OCI-LY3 (cell line): ENCODE data around the gene OTOG.

Experiments
- H2AFZ ChIP-seq: fragments of 200-600, 300-600 bp; shearing (Covaris generic); 2 replicates; pipeline ENCODE4 v1.6.0; 2014; ENCODE audit warnings: antibody characterized with exemption, low read depth, low read length
- H3K27ac ChIP-seq: fragments of 200-600, 300-600 bp; sonication (generic); 2 replicates; pipeline ENCODE4 v1.5.1; 2014; ENCODE audit warnings: mild to moderate bottlenecking, low read length, moderate library complexity, mixed read lengths
- H3K27me3 ChIP-seq: fragments of 200-600, 300-600 bp; sonication (generic); 2 replicates; pipeline ENCODE4 v1.6.1; 2014; ENCODE audit warnings: low read depth, low read length, mixed read lengths
- H3K36me3 ChIP-seq: fragments of 200-600, 300-600 bp; sonication (generic); replicated peaks from 2 replicates; pipeline ENCODE3; 2014; ENCODE audit warnings: low read depth, low read length, mixed read lengths
- H3K4me1 ChIP-seq: fragments of 300-600, 200-600 bp; sonication (generic); 2 replicates; pipeline ENCODE4 v1.6.1; 2014; ENCODE audit warnings: low read length, mixed read lengths
- H3K4me2 ChIP-seq: fragments of 200-600, 300-600 bp; sonication (generic); 2 replicates; pipeline ENCODE4 v1.6.1; 2014; ENCODE audit warnings: low read length, mixed read lengths
- H3K4me3 ChIP-seq: fragments of 300-600, 200-600 bp; sonication (generic); 2 replicates; pipeline ENCODE4 v1.5.1; 2014; ENCODE audit warnings: antibody characterized with exemption, mild to moderate bottlenecking, low read length, moderate library complexity
- H3K79me2 ChIP-seq: fragments of 300-600, 200-600 bp; shearing (Covaris generic); 2 replicates; pipeline ENCODE4 v1.6.1; 2014; ENCODE audit warnings: mild to moderate bottlenecking, low read length, mixed read lengths
- H3K9ac ChIP-seq: fragments of 300-600, 200-600 bp; shearing (Covaris generic); 2 replicates; pipeline ENCODE4 v1.6.0; 2014; ENCODE audit warnings: mild to moderate bottlenecking, low read length, moderate library complexity
- H3K9me3 ChIP-seq: fragments of 200-600, 300-600 bp; shearing (Covaris generic); 2 replicates; pipeline ENCODE4 v1.6.1; 2014; ENCODE audit warnings: low read length, mixed read lengths; ENCODE audit not compliant: insufficient read depth
- H4K20me1 ChIP-seq: fragments of 200-600, 300-600 bp; sonication (generic); 2 replicates; pipeline ENCODE4 v1.6.1; 2016; ENCODE audit warnings: low read length, mixed read lengths; ENCODE audit not compliant: insufficient read depth
- EZH2phosphoT487 ChIP-seq: fragments of 200-600 bp; shearing (Covaris generic); IDR thresholded peaks from 2 replicates; pipeline ENCODE4 v1.6.1; 2018; ENCODE audit warnings: antibody characterized with exemption, mixed run types, low read depth
- TF ChIP-seq, protein P1 (sequence below): fragments of 200-600, 300-600 bp; sonication (generic); IDR thresholded peaks from 2 replicates; pipeline ENCODE4 v1.5.1; 2014; ENCODE audit warnings: antibody characterized with exemption, low read length, low read depth

OTOG gene

DNA sequence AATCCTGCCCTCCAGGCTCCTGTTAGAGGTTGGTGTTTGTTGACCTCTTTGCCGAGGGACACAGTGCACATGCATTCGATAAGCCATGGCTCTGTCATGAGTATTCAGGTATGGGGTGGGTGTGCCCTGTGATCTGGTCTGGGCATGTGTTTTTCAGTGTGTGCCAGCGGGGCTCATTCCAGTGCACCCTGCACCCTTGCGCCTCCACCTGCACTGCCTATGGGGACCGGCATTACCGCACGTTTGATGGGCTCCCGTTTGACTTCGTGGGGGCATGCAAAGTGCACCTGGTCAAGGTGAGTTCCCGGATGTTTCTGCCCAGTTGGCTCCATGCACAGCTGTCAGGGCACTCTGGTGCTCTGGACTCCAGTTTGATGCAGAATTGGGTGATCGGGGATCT lies 44.2 kb downstream of the OTOG start:
- Histone ChIP-seq H3K27ac (no peak overlapping the region), H2AFZ (no peak overlapping the region), H3K4me2 (no peak overlapping the region), H3K4me3 (no peak overlapping the region), H3K79me2 (no peaks in the 10 kb centered on the region), H3K9me3 (no peaks in the 10 kb centered on the region), H3K4me1 (no peaks in the 10 kb centered on the region), H3K27me3 (peaks cover 45% of the 10 kb centered on the region), H3K9ac (no peak overlapping the region), H3K36me3 (no peaks in the 10 kb centered on the region), H4K20me1 (peaks cover 2% of the 10 kb centered on the region; the same call in 1 of the 2 replicates)
- TF ChIP-seq EZH2phosphoT487, result no peak
- TF ChIP-seq, protein P1, sequence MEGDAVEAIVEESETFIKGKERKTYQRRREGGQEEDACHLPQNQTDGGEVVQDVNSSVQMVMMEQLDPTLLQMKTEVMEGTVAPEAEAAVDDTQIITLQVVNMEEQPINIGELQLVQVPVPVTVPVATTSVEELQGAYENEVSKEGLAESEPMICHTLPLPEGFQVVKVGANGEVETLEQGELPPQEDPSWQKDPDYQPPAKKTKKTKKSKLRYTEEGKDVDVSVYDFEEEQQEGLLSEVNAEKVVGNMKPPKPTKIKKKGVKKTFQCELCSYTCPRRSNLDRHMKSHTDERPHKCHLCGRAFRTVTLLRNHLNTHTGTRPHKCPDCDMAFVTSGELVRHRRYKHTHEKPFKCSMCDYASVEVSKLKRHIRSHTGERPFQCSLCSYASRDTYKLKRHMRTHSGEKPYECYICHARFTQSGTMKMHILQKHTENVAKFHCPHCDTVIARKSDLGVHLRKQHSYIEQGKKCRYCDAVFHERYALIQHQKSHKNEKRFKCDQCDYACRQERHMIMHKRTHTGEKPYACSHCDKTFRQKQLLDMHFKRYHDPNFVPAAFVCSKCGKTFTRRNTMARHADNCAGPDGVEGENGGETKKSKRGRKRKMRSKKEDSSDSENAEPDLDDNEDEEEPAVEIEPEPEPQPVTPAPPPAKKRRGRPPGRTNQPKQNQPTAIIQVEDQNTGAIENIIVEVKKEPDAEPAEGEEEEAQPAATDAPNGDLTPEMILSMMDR, result no peak

DNA sequence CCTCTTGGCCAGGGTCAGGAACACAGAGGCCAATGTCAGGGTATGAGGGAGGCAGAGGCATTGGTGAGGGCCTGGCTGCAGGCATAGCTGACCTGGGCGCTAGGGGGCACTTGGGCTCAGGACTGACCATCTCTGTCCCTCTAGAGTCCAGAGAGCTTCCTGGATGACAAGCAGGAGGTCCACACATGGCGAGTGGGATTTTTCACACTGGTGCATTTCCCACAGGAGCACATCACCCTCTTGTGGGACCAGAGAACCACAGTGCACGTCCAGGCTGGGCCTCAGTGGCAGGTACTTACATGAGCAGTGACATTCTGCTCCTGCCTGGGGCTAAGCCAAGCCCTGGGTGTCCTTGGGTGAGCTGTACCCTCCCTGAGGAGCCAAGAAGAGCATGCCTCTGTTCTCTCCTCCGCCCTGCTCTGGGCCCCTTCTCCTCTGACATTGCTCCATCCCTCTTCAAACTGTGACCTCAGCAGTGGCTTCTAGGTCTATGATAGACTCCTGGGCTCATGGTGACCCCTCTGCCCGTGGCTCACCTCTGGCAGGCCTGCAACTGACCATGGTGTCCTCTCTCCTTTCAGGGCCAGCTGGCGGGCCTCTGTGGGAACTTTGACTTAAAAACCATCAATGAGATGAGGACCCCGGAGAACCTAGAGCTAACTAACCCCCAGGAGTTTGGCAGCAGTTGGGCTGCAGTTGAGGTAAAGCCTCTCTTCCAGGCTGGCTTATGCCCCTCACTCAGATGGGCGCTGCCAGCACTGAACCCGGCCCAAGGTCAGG lies 46.6 kb downstream of the OTOG start:
- no peak overlapping the region for H3K4me3 ChIP-seq
- no peak overlapping the region for H3K27ac ChIP-seq
- H3K4me1 ChIP-seq, result no peaks in the 10 kb centered on the region
- no peaks in the 10 kb centered on the region for H3K36me3 ChIP-seq
- 0 out of 2 replicates have a peak, but pooled peaks cover under 1% of the 10 kb centered on the region for H4K20me1 ChIP-seq
- H3K9me3 ChIP-seq, result no peaks in the 10 kb centered on the region
- H3K79me2 ChIP-seq, result no peaks in the 10 kb centered on the region
- no peak overlapping the region for H3K4me2 ChIP-seq
- H2AFZ ChIP-seq, result no peak overlapping the region
- H3K27me3 ChIP-seq, result peaks cover 43% of the 10 kb centered on the region
- TF ChIP-seq, protein P1, result no peak
- no peak for TF ChIP-seq EZH2phosphoT487
- H3K9ac ChIP-seq, result no peak overlapping the region

DNA sequence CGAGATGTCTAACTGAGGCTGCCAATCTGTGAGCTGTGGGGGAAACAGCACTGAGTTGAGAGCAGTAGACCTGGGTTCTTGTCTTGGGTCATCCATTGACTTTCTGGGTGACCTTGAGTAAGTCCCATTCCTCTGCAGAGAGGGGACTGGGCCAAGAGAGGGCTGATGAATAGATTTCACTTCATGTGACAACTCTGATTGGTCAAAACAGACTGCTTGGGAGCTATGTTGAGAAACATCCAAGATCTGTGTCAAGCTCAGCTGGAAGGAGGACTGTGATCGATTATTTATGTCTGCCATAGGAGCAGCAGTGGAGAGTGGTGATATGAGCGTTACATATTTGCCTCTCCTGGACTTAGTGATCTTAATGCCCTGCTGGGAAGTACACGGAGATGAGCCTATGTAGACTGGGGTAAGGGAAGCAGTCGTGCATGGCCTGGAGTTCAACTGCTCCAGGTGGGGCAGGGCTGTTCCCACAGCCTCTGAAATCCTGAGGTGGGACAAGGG lies 47.7 kb downstream of the OTOG start:
- no peak overlapping the region for H3K9ac ChIP-seq
- no peak for TF ChIP-seq EZH2phosphoT487
- TF ChIP-seq, protein P1, result no peak
- no peaks in the 10 kb centered on the region for H3K9me3 ChIP-seq
- H2AFZ ChIP-seq, result no peak overlapping the region
- no peaks in the 10 kb centered on the region for H3K36me3 ChIP-seq
- no peak overlapping the region for H3K4me2 ChIP-seq
- H3K4me1 ChIP-seq, result no peaks in the 10 kb centered on the region
- no peaks in the 10 kb centered on the region for H3K79me2 ChIP-seq
- H3K27ac ChIP-seq, result no peak overlapping the region
- H3K4me3 ChIP-seq, result no peak overlapping the region
- peaks cover 34% of the 10 kb centered on the region for H3K27me3 ChIP-seq
- H4K20me1 ChIP-seq, result no peaks in the 10 kb centered on the region

DNA sequence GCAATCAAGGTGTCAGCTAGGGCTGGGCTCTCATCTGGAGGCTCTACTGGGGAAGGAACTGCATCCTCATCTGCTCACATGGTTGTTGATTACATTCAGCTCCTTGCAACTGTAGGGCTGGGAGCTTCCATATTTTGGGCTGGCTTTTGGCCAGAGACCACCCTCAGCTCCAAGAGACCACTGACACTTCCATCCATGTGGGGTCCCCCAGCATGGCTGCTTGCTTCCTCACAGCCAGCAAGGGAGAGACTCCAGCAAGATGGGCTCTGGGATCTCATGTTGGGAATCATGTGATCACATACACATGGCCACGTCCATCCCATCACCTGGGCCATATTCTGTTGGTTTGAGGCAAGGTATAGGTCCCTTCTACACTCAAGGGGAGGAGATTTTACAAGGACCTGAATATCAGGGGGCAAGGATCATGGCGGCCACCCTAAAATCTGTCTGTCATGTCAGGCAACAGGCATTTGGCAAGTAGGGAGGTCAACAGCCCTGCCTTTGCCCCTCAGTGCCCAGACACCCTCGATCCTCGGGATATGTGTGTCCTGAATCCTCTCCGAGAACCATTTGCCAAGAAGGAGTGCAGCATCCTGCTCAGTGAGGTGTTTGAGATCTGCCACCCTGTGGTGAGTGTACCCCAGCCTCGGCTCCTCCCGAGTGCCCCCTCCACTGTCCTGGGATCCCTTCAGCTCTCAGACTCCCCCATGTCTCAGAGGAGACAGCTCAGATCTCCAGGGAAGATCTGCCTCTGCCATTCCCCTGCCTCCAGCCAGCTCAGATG lies 48.7 kb downstream of the OTOG start:
- H3K9ac ChIP-seq, result no peak overlapping the region
- no peak overlapping the region for H2AFZ ChIP-seq
- no peaks in the 10 kb centered on the region for H3K9me3 ChIP-seq
- no peaks in the 10 kb centered on the region for H3K4me1 ChIP-seq
- H3K36me3 ChIP-seq, result no peaks in the 10 kb centered on the region
- H4K20me1 ChIP-seq, result no peaks in the 10 kb centered on the region
- no peak overlapping the region for H3K27ac ChIP-seq
- peaks cover 25% of the 10 kb centered on the region; the same call in 1 of the 2 replicates for H3K27me3 ChIP-seq
- no peak for TF ChIP-seq EZH2phosphoT487
- TF ChIP-seq, protein P1, result no peak
- no peak overlapping the region for H3K4me3 ChIP-seq
- no peaks in the 10 kb centered on the region for H3K79me2 ChIP-seq
- H3K4me2 ChIP-seq, result no peak overlapping the region
